PC-3 (cell line): ENCODE results near the gene MED13. TPM values are rescaled to one million over a fixed set of nuclear protein-coding genes. Genes with fewer than 3 reads are reported as not detected.
"Not testable (repeated sequence)": the region's sequence is repeated elsewhere in the genome, so short reads cannot be mapped to it uniquely, and the experiment has no call there.

ENCODE experiments used
- ATAC-seq: fragments of 200-7000 bp; cut with Tn5 transposase; 2 replicates; pipeline ENCODE4 v1.9.1; 2020; ENCODE audit warnings: mild to moderate bottlenecking, moderate library complexity
- BruUV-seq: library from RNA; stranded (reverse); fragments of 400-500 nt; replicated peaks from 2 replicates; lab custom pipeline; 2021; lab: Mats Ljungman, UMichigan
- CTCF ChIA-PET: fragments of 300-600 bp; sonication (Branson Sonifier 250); formaldehyde crosslinking; loops from one replicate; lab custom pipeline; 2022; ENCODE audit warnings: antibody characterized with exemption; lab: Charles Lee
- POLR2A ChIA-PET: fragments of 300-600 bp; sonication (Branson Sonifier 250); formaldehyde crosslinking; loops from one replicate; lab custom pipeline; 2022; ENCODE audit warnings: antibody characterized with exemption; ENCODE audit not compliant: unreplicated experiment; lab: Charles Lee
- DNase-seq: peaks from one replicate; pipeline ENCODE4 v3.0.0-alpha.2; 2015
- H2AFZ ChIP-seq: fragments of 300-600 bp; sonication (generic); 2 replicates; pipeline ENCODE4 v1.6.0; 2016; ENCODE audit warnings: antibody characterized with exemption, low read length
- H3F3A ChIP-seq: fragments of 300-600 bp; sonication (generic); one replicate; pipeline ENCODE4 v1.6.0; 2017; ENCODE audit warnings: antibody characterized with exemption, low read length, control low read depth, mild to moderate bottlenecking; ENCODE audit not compliant: unreplicated experiment
- H3K27ac ChIP-seq: fragments of 300-600 bp; sonication (generic); 2 replicates; pipeline ENCODE4 v1.5.1; 2016; ENCODE audit warnings: mild to moderate bottlenecking, low read length
- H3K27me3 ChIP-seq: fragments of 300-600 bp; sonication (generic); 2 replicates; pipeline ENCODE4 v1.6.1; 2016; ENCODE audit warnings: low read length, mixed read lengths
- H3K36me3 ChIP-seq: fragments of 300-600 bp; sonication (generic); 2 replicates; pipeline ENCODE4 v1.6.1; 2016; ENCODE audit warnings: low read depth, mixed run types, low read length, mixed read lengths
- H3K4me1 ChIP-seq: fragments of 300-600 bp; sonication (generic); 2 replicates; pipeline ENCODE4 v1.5.1; 2016; ENCODE audit warnings: low read length; ENCODE audit not compliant: insufficient read depth
- H3K4me2 ChIP-seq: fragments of 300-600 bp; sonication (generic); 2 replicates; pipeline ENCODE4 v1.6.0; 2016; ENCODE audit warnings: low read length
- H3K4me3 ChIP-seq: fragments of 300-600 bp; sonication (generic); 2 replicates; pipeline ENCODE4 v1.5.1; 2016; ENCODE audit warnings: mild to moderate bottlenecking, low read length, mixed read lengths
- H3K79me2 ChIP-seq: fragments of 300-600 bp; sonication (generic); 2 replicates; pipeline ENCODE4 v1.6.1; 2017; ENCODE audit warnings: low read length, mixed read lengths
- H3K9ac ChIP-seq: fragments of 300-600 bp; sonication (generic); 2 replicates; pipeline ENCODE4 v1.6.0; 2016; ENCODE audit warnings: mild to moderate bottlenecking, low read length
- H3K9me2 ChIP-seq: fragments of 300-600 bp; sonication (generic); replicated peaks from 2 replicates; pipeline ENCODE4 v1.6.1; 2016; ENCODE audit warnings: mixed run types, low read length, mixed read lengths
- H3K9me3 ChIP-seq: fragments of 300-600 bp; sonication (generic); 2 replicates; pipeline ENCODE4 v1.6.1; 2016; ENCODE audit warnings: low read length, mixed read lengths
- H4K20me1 ChIP-seq: fragments of 300-600 bp; sonication (generic); 2 replicates; pipeline ENCODE4 v1.6.1; 2016; ENCODE audit warnings: low read length, mixed read lengths
- CTCF ChIP-seq: fragments of 300-600 bp; sonication (generic); conservative IDR thresholded peaks from 2 replicates; pipeline ENCODE4 v1.5.1; 2017; ENCODE audit warnings: antibody characterized with exemption, low read depth, mild to moderate bottlenecking, low read length
- EZH2 ChIP-seq: fragments of 300-600 bp; sonication (generic); IDR thresholded peaks from one replicate; pipeline ENCODE4 v1.6.1; 2017; ENCODE audit warnings: antibody characterized with exemption, mild to moderate bottlenecking, low read length; ENCODE audit not compliant: unreplicated experiment
- EZH2phosphoT487 ChIP-seq: fragments of 300-600 bp; sonication (generic); IDR thresholded peaks from 2 replicates; pipeline ENCODE4 v1.6.1; 2018; ENCODE audit warnings: mild to moderate bottlenecking, antibody characterized with exemption, low read length, borderline replicate concordance
- intact Hi-C: fragments of 100-400 bp; cut with micrococcal nuclease; formaldehyde crosslinking; loops from 2 replicates; pipeline ENCODE4 v1.9.0; 2023
- total RNA-seq: library from RNA; depleted of rRNA; stranded (reverse); fragments of >200 nt; gene quantifications from 2 replicates; pipeline ENCODE4 v1.2.3, GENCODE V29; 2014

MED13 gene
- total RNA-seq, 1 experiment from 2014 or later: 36.8 TPM

DNA sequence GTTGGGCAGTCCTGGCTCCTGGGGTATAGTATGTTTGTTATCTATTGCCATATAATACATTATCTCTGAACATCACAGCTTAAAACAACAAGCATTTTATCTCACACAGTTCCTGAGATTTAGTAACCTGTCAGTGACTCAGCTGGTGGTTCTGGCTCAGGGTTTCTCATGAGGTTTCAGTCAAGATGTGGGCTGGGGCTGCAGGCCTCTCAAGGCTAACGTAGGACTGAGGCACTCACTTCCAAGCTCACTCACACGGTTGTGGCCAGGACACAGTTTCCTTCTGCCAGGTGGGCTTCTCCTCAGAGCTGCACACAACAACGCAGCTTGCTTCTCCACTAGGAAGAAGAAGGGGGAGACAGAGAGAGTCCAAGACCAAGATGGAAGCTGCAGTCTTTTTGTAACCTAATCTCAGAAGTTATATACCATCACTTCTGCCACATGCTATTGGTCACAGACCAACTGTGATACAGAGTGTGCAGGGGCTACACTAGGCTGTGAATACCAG, 10.3 kb upstream of the MED13 start:
- ChIA-PET CTCF (interaction anchor here (1.1 kb wide), 1 partner anchor 34 kb away, joined by 4 read pairs; no protein-coding TSS in a partner anchor), POLR2A (no interaction called here)
- Histone ChIP-seq H3K4me3 (no peak overlapping the region), H3K4me2 (no peak overlapping the region), H3K9me2 (no peaks in the 10 kb centered on the region), H3F3A (no peaks in the 10 kb centered on the region), H2AFZ (no peak overlapping the region), H3K4me1 (no peaks in the 10 kb centered on the region), H3K9me3 (no peaks in the 10 kb centered on the region), H3K79me2 (no peaks in the 10 kb centered on the region), H3K36me3 (no peaks in the 10 kb centered on the region), H3K27ac (no peak overlapping the region), H3K27me3 (peaks cover 9% of the 10 kb centered on the region; the same call in 1 of the 2 replicates), H3K9ac (no peak overlapping the region), H4K20me1 (no peaks in the 10 kb centered on the region)
- ATAC-seq (no peak), DNase-seq (no peak)
- TF ChIP-seq EZH2 (no peak), CTCF (no peak), EZH2phosphoT487 (no peak)
- no TSS peak for BruUV-seq
- intact Hi-C loops: no loop called here

DNA sequence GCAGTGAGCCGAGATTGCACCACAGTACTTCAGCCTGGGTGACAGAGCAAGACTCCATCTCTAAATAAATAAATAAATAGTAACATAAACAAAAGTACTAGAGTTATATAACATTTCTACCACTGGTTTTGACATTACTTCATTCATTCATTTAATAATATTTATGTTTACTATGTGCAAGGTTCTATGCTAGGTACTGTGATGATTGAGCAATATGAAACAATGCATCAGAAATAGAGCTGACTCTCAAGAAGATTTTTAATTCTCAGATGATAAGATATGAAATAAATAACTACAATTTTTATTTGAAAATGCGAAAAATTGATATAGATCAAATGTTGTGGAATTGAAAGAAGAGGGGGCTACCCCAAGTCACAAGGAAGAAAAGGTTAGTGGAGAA, 8.9 kb upstream of the MED13 start:
- peaks cover 9% of the 10 kb centered on the region; the same call in 1 of the 2 replicates for H3K27me3 ChIP-seq
- H3K27ac ChIP-seq: no peak overlapping the region
- no peak overlapping the region for H3K4me2 ChIP-seq
- TF ChIP-seq CTCF (no peak), EZH2phosphoT487 (no peak), EZH2 (no peak)
- no peak overlapping the region for H3K4me3 ChIP-seq
- H3K9me2 ChIP-seq: no peaks in the 10 kb centered on the region
- H3K9ac ChIP-seq: no peak overlapping the region
- no peaks in the 10 kb centered on the region for H4K20me1 ChIP-seq
- no TSS peak for BruUV-seq
- H3K4me1 ChIP-seq: no peaks in the 10 kb centered on the region
- POLR2A ChIA-PET: no interaction called here
- H3F3A ChIP-seq: no peaks in the 10 kb centered on the region
- no peaks in the 10 kb centered on the region for H3K36me3 ChIP-seq
- H2AFZ ChIP-seq: no peak overlapping the region
- CTCF ChIA-PET: no interaction called here
- no peaks in the 10 kb centered on the region for H3K9me3 ChIP-seq
- H3K79me2 ChIP-seq: no peaks in the 10 kb centered on the region
- no peak for DNase-seq
- intact Hi-C loops: no loop called here
- ATAC-seq: no peak

DNA sequence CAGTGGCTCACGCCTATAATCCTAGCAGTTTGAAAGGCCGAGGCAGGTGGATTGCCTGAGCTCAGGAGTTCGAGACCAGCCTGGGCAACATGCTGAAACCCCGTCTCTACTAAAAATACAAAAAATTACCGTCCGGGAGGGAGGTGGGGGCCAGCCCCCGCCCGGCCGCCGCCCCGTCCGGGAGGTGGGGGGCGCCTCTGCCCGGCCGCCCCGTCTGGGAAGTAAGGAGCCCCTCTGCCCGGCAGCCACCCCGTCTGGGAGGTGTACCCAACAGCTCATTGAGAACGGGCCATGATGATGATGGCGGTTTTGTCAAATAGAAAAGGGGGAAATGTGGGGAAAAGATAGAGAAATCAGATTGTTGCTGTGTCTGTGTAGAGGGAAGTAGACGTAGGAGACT, 7.8 kb upstream of the MED13 start:
- H3K27ac ChIP-seq, DNase-seq, H3K4me3 ChIP-seq, H3K9me2 ChIP-seq, H3K79me2 ChIP-seq, BruUV-seq, ATAC-seq, POLR2A ChIA-PET, CTCF ChIA-PET, H3K27me3 ChIP-seq, H3K9ac ChIP-seq, H4K20me1 ChIP-seq, H3K9me3 ChIP-seq, H2AFZ ChIP-seq, H3F3A ChIP-seq, H3K4me1 ChIP-seq, intact Hi-C loops, H3K4me2 ChIP-seq, H3K36me3 ChIP-seq: not testable (repeated sequence)
